Muscle layer of duodenum (tissue), 2 donors: ENCODE measurements around the gene GTF2I.
"Not testable (repeated sequence)": the region's sequence is repeated elsewhere in the genome, so short reads cannot be mapped to it uniquely, and the experiment has no call there.

ENCODE experiments used
- H3K27ac ChIP-seq: one replicate; pipeline ENCODE4 v1.7.0; 2013; ENCODE audit warnings: mild to moderate bottlenecking, low read length
- H3K27me3 ChIP-seq: one replicate; pipeline ENCODE4 v1.7.0; 2013; ENCODE audit warnings: low read depth, mild to moderate bottlenecking, control low read depth, low read length
- H3K36me3 ChIP-seq, 2 donors: one replicate each; pipeline ENCODE4 v1.7.0; 2013; ENCODE audit warnings: low read length in 2 of 2, control low read depth in 1 of 2, mild to moderate bottlenecking in 1 of 2; ENCODE audit not compliant: insufficient read depth in 2 of 2, control insufficient read depth in 1 of 2
- H3K4me1 ChIP-seq, 2 donors: one replicate each; pipeline ENCODE4 v1.7.0; 2013; ENCODE audit warnings: low read length in 2 of 2, mild to moderate bottlenecking in 2 of 2, control low read depth in 1 of 2, moderate library complexity in 1 of 2; ENCODE audit not compliant: insufficient read depth in 2 of 2, control insufficient read depth in 1 of 2
- H3K4me3 ChIP-seq, 2 donors: one replicate each; pipeline ENCODE4 v1.7.0; 2013; ENCODE audit warnings: low read length in 2 of 2, low read depth in 1 of 2, mild to moderate bottlenecking in 1 of 2
- H3K9me3 ChIP-seq, 2 donors: one replicate each; pipeline ENCODE4 v1.7.0; 2013; ENCODE audit warnings: low read length in 2 of 2, control low read depth in 1 of 2, mild to moderate bottlenecking in 1 of 2; ENCODE audit not compliant: control insufficient read depth in 1 of 2
- donor health status: healthy.

GTF2I gene

DNA sequence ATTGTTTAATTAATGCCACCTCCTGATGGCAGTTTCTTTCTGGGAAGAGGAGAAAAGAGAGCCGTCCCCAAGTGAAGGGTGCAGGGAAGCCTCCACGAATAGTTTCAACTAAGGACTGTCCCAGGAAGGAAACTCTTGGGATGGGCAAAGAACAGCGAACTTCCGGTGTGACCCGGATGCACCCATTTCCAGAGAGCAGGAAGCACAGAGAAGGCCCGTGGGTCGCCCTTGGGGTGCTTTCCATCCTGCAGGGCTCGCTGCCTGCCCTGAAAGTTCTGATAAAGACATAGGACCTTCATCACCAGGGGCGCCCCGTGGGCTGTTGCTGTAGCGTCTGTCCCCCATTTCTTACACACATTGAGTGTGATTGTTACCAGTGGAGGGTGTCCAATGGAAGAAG, 27.0 kb downstream of the GTF2I start:
- no peak overlapping the region for H3K27ac ChIP-seq
- H3K4me3 ChIP-seq = no peak overlapping the region
- H3K9me3 ChIP-seq = no peaks in the 10 kb centered on the region
- H3K4me1 ChIP-seq = no peaks in the 10 kb centered on the region
- peaks cover 0 to 2% of the 10 kb centered on the region in 2 donors for H3K36me3 ChIP-seq
- H3K27me3 ChIP-seq = no peaks in the 10 kb centered on the region

DNA sequence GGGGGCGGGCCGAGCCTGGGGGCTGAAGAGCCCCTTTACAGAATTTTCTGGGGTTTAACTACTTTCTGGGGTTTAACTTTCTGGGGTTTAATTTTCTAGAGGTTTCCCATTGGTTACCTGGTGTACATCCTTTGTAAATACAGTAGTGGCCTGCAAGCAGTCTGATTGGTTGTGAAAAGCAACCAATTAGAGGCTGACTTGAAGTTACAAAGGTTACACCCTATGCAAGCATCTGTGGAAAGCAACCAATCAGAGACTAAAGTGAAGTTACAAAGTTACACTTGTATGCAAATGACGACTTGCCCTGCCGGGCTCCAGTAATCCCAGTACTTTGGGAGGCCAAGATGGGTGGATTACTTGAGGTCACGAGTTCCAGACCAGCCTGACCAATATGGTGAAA, 27.4 kb downstream of the GTF2I start:
- H3K36me3 ChIP-seq = peaks cover 0 to 6% of the 10 kb centered on the region in 2 donors
- H3K4me3 ChIP-seq = no peak overlapping the region
- no peaks in the 10 kb centered on the region for H3K27me3 ChIP-seq
- H3K9me3 ChIP-seq = no peaks in the 10 kb centered on the region
- no peaks in the 10 kb centered on the region for H3K4me1 ChIP-seq
- no peak overlapping the region for H3K27ac ChIP-seq

DNA sequence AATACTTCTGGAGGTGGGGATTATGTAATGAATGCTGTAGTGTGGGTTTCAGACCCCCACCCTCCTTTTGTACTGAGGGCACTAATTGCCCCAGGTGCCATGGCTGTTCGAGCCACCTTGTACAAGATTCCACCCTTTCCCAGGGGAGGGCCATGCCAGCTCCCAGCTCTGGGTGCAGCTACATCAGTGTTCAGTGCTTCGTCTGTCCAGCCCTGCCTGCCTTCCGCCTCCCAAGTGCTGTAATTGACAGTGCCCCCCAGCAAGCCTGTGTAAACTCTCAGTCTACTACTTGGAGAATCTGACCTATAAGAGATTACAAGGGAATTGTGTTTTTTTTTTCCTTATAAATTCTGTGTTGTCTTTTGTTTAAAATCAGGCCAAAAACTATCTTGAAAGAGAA, 33.0 kb downstream of the GTF2I start:
- Histone ChIP-seq H3K4me1 (no peaks in the 10 kb centered on the region), H3K9me3 (peaks cover 0 to 4% of the 10 kb centered on the region in 2 donors), H3K36me3 (peaks cover 30 to 57% of the 10 kb centered on the region in 2 donors), H3K27ac (no peak overlapping the region), H3K27me3 (no peaks in the 10 kb centered on the region), H3K4me3 (no peak overlapping the region)

DNA sequence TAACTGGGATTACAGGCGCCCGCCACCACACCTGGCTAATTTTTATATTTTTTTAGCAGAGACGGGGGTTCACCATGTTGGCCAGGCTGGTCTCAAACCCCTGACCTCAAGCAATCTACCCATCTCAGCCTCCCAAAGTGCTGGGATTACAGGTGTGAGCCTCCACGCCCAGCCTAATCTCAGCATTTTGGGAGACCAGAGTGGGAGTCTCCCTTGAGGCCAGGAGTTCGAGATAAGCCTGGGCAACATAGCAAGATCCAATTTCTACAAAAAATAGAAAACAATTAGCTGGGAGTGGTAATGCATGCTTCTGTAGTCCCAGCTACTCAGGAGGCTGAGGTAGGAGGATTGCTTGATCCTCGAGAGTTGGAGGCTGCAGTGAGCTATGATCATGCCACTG, 46.9 kb downstream of the GTF2I start:
- H3K36me3 ChIP-seq = peaks cover 57 to 70% of the 10 kb centered on the region in 2 donors
- H3K4me3 ChIP-seq, H3K27ac ChIP-seq, H3K27me3 ChIP-seq, H3K4me1 ChIP-seq, H3K9me3 ChIP-seq: not testable (repeated sequence)

DNA sequence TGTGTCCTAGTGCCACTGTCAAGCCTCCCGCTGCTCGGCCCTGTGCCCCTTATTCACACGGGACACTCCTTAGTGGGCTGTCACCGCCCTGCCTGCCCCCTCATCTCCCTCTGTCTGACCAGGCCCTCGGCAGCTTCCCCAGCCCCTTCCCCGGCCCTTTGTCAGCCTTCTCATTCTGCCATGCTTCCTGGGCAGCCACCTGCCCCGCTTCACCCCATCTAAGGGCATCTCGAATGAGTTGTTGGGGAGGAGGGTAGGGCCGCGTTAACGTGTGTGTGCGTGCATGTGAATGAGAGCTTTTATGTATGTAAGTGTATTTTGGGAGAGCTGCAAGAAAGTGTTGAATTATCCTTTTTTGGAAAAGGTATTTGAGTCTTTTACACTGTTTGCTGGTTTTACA, 49.7 kb downstream of the GTF2I start:
- H3K4me1 ChIP-seq = no peaks in the 10 kb centered on the region
- H3K9me3 ChIP-seq = no peaks in the 10 kb centered on the region
- H3K36me3 ChIP-seq = peaks cover 56 to 63% of the 10 kb centered on the region in 2 donors
- no peaks in the 10 kb centered on the region for H3K27me3 ChIP-seq
- no peak overlapping the region for H3K27ac ChIP-seq
- no peak overlapping the region for H3K4me3 ChIP-seq

DNA sequence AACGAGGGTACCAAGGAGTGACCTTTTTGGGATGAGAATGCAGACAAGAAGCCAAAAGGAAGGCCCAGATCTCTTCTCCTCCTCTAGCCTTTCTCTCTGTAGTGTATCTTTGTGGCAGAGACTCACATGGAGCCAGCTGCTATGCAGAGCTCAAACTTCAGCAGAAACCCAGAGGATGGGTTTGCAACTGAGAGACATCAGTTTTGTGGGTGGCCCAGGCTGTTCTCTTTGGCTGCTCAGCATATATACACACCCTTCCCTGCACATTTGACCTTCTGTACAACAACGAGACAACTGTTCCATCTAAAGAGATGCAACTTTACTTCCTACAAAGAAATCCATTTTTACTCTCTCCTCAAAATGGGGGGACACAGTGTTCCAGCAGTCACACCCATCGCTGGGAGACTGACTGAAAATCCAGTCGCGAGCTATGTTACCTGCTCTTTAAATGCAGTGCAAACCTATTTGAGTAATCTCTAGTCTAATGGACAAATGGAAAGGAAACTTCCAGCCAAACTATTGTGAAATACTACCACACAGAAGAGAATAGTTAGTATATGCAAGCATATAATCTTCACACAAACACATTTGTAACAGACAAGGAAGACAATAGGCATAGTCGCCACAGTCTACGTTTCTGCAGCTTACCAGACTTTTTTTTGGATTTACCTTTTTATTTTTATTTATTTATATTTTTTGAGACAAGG, 51.2 kb downstream of the GTF2I start:
- Histone ChIP-seq H3K36me3 (peaks cover 55 to 68% of the 10 kb centered on the region in 2 donors), H3K27ac (no peak overlapping the region), H3K4me1 (no peaks in the 10 kb centered on the region), H3K27me3 (no peaks in the 10 kb centered on the region), H3K9me3 (peaks cover 3% of the 10 kb centered on the region in 2 donors), H3K4me3 (no peak overlapping the region)

DNA sequence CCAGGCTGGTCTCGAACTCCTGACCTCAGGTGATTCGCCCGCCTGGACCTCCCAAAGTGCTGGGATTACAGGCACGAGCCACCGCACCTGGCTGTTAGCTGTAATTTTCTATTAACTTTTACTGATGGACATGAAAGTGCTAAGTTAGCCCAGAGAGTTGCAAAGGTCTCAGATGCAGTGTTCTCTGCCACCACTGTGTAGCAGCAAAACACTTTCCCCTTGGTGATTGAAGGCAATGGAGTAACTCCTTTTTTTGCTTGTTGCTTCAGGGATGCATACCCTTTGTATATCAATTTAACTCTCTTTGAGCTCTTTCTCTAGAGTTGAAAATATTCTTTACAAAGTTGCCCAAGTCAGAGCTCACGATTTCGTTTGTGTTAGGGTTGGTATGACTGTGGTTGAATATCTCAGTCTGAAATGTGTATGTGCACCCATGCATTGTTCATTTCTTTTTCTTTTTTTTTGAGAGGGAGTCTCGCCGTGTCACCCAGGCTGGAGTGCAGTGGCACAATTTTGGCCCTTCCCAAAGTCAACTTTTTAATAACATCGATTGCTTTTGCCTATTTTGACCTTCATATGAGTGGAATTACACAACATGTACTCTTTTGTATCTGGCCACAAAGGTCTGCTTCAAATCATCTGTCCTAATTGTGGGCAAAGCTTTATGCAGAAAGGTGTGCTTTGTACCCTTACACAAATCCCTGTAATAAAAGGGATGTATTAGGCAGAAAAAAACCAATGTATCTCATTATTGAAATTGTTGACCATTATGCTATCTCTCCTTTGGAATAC, 52.6 kb downstream of the GTF2I start:
- Histone ChIP-seq H3K27me3 (no peaks in the 10 kb centered on the region), H3K36me3 (peaks cover 62 to 74% of the 10 kb centered on the region in 2 donors), H3K9me3 (peaks cover 4% of the 10 kb centered on the region in 2 donors), H3K27ac (no peak overlapping the region), H3K4me3 (no peak overlapping the region), H3K4me1 (no peaks in the 10 kb centered on the region)

DNA sequence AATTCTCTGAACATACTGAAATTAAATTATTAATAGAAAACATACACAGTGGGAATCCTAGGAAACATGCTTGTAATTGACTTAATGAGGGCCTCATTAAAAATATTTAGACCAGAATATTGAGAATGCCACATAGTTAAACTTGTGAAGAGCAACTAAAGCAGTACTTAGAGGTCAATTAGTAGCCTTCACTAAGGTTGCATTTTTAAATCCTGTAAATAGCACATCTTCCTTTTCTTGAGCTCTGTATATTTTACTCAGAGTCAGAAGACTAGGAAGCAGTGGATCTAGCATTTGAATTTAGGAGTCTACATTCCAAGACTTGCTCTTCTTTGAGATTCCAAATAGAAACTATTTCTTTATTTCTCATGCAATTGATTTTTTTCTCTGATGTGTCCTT, 56.0 kb downstream of the GTF2I start:
- H3K4me3 ChIP-seq = no peak overlapping the region
- peaks cover 4% of the 10 kb centered on the region in 2 donors for H3K9me3 ChIP-seq
- no peaks in the 10 kb centered on the region for H3K27me3 ChIP-seq
- peaks cover 47 to 59% of the 10 kb centered on the region in 2 donors for H3K36me3 ChIP-seq
- H3K4me1 ChIP-seq = no peaks in the 10 kb centered on the region
- no peak overlapping the region for H3K27ac ChIP-seq

DNA sequence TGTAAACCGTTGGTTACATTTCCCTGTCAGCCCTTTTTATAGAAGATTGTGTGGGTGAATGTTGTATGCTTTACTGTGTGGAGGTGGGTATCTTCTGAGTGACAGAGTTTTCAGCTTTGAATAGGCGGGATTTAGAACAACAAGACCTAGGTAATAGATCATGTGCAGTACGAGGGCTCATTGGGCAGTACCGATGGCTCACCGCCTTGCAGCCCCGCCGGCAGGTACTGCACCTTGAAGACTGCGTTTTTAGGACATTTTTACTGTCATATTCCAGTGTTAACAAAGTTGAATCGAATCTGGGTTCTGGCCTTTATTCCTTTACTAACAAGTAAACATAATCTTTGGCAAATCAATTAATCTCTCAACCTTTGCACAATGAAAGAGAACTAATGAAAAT, 60.4 kb downstream of the GTF2I start:
- H3K4me3 ChIP-seq = no peak overlapping the region
- peaks cover 4% of the 10 kb centered on the region in 2 donors for H3K9me3 ChIP-seq
- no peak overlapping the region for H3K27ac ChIP-seq
- H3K36me3 ChIP-seq = peaks cover 46 to 53% of the 10 kb centered on the region in 2 donors
- H3K27me3 ChIP-seq = no peaks in the 10 kb centered on the region
- H3K4me1 ChIP-seq = no peaks in the 10 kb centered on the region

DNA sequence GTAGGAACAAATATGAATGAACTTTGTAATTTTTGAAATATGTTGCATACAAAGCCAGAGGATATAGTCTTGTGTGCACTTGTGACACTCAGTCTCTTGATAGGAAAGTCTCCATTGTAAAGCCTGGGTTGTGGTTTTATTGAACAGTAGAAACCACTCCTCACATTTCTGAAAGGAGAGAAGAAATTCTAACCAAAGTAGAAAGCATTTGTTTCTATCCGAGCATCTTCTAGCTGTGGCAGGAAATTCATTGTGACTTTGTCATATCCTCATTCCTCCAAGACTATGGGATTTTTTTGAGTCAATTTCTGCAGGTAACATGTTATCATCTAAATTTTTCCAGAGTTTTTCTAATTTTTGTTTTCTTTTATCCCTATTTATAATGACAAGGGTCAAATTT, 60.8 kb downstream of the GTF2I start:
- Histone ChIP-seq H3K27ac (no peak overlapping the region), H3K4me1 (no peaks in the 10 kb centered on the region), H3K9me3 (peaks cover 4% of the 10 kb centered on the region in 2 donors), H3K4me3 (no peak overlapping the region), H3K27me3 (no peaks in the 10 kb centered on the region), H3K36me3 (peaks cover 44 to 48% of the 10 kb centered on the region in 2 donors)

DNA sequence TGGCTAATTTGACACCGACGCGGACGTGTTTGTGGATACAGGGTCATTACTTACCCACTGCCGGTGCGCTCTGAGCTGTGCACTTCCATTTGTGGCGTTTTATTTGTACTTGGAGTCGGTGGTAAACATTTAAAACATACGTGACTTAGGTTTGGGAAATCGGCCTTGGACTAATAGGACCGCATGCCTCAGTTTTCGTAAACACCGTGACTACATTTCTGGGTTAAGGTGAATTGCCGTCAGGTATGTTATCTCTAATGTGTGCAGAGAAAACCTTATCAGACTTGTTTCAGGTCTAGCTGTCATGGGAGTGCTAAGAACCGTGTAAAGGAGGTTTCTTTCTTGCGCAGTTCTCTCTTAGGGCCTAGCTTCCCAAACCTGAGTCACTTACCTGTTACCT, 64.6 kb downstream of the GTF2I start:
- H3K27me3 ChIP-seq = no peaks in the 10 kb centered on the region
- peaks cover 20 to 30% of the 10 kb centered on the region in 2 donors for H3K36me3 ChIP-seq
- H3K4me1 ChIP-seq = no peaks in the 10 kb centered on the region
- H3K9me3 ChIP-seq = no peaks in the 10 kb centered on the region
- H3K27ac ChIP-seq = no peak overlapping the region
- no peak overlapping the region for H3K4me3 ChIP-seq
